IgD-negative memory B cell (primary cell): ENCODE results near the gene SLC25A53. TPM values are rescaled to one million over a fixed set of nuclear protein-coding genes. Genes with fewer than 3 reads are reported as not detected.

Experiments
- polyA plus RNA-seq: library from polyadenylated mRNA; unstranded; fragments of 300-500 nt; fragmentation: Illumina TruSeq; gene quantifications from one replicate; pipeline ENCODE4 v1.2.3, GENCODE V29; 2021

SLC25A53 gene
- polyA plus RNA-seq, 1 donor from 2014 or later, result 9.5 TPM

Other genes with a start within 250 kb of the SLC25A53 start
- gene TMSB15B, start 194.4 kb downstream of the SLC25A53 start, polyA plus RNA-seq, result 13.8 TPM
- gene H2BW1, start 143.3 kb downstream of the SLC25A53 start, polyA plus RNA-seq, result not detected
- gene H2BW2, start 117.1 kb downstream of the SLC25A53 start, polyA plus RNA-seq, result not detected
- gene TMSB15C, start 80.8 kb downstream of the SLC25A53 start, polyA plus RNA-seq, result 0.66 TPM
- gene ZCCHC18, start 44.5 kb downstream of the SLC25A53 start, polyA plus RNA-seq, result 15.4 TPM
- gene FAM199X, start 9.4 kb upstream of the SLC25A53 start, polyA plus RNA-seq, result 9.0 TPM
- gene ESX1, start 97.9 kb upstream of the SLC25A53 start, polyA plus RNA-seq, result not detected